ENCODE measurements around the gene PRPF4.

DNA sequence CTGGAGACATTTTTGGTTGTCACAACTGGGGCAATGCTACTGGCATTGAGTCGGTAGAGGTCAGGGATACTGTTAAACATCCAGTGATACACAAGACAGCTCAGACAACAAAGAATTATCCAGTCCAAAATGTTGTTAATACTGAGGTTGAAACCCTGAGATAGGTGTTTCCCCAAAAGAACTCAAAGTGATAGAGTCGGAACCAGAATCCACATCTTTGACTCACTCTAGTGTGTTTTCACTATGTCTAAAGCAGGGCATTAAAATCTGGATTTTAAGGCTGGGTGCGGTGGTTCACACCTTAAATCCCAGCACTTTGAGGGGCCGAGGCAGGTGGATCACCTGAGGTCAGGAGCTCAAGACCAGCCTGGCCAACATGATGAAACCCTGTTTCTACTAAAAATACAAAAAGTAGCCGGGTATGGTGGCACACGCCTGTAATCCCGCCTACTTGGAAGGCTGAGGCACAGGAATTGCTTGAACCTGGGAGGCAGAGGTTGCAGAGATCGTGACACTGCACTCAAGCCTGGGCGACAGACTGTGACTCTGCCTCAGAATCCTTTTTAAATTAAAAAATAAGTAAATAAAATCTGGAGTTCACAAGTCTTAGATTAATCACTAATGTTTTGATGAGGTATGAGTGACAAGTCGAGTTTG, 37.1 kb upstream of the PRPF4 start:
- TF ChIP-seq TAF1 (IDR thresholded peaks at IDR 0.05; ENCODE audit: low read depth), result no peak
- TF ChIP-seq, protein P1, sequence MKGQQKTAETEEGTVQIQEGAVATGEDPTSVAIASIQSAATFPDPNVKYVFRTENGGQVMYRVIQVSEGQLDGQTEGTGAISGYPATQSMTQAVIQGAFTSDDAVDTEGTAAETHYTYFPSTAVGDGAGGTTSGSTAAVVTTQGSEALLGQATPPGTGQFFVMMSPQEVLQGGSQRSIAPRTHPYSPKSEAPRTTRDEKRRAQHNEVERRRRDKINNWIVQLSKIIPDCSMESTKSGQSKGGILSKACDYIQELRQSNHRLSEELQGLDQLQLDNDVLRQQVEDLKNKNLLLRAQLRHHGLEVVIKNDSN (IDR thresholded peaks at IDR 0.05), result no peak
- TF ChIP-seq TEAD4 (IDR thresholded peaks at IDR 0.05), result no peak
- TF ChIP-seq, protein P2, sequence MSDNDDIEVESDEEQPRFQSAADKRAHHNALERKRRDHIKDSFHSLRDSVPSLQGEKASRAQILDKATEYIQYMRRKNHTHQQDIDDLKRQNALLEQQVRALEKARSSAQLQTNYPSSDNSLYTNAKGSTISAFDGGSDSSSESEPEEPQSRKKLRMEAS (IDR thresholded peaks at IDR 0.05), result no peak
- no peak for TF ChIP-seq CREB1 (IDR thresholded peaks at IDR 0.05; ENCODE audit: low read depth)
- no peak for TF ChIP-seq CEBPB (IDR thresholded peaks at IDR 0.05)
- TF ChIP-seq EP300 (IDR thresholded peaks at IDR 0.05; ENCODE audit: borderline replicate concordance), result no peak
- TF ChIP-seq, protein P3, sequence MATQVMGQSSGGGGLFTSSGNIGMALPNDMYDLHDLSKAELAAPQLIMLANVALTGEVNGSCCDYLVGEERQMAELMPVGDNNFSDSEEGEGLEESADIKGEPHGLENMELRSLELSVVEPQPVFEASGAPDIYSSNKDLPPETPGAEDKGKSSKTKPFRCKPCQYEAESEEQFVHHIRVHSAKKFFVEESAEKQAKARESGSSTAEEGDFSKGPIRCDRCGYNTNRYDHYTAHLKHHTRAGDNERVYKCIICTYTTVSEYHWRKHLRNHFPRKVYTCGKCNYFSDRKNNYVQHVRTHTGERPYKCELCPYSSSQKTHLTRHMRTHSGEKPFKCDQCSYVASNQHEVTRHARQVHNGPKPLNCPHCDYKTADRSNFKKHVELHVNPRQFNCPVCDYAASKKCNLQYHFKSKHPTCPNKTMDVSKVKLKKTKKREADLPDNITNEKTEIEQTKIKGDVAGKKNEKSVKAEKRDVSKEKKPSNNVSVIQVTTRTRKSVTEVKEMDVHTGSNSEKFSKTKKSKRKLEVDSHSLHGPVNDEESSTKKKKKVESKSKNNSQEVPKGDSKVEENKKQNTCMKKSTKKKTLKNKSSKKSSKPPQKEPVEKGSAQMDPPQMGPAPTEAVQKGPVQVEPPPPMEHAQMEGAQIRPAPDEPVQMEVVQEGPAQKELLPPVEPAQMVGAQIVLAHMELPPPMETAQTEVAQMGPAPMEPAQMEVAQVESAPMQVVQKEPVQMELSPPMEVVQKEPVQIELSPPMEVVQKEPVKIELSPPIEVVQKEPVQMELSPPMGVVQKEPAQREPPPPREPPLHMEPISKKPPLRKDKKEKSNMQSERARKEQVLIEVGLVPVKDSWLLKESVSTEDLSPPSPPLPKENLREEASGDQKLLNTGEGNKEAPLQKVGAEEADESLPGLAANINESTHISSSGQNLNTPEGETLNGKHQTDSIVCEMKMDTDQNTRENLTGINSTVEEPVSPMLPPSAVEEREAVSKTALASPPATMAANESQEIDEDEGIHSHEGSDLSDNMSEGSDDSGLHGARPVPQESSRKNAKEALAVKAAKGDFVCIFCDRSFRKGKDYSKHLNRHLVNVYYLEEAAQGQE (IDR thresholded peaks at IDR 0.05; ENCODE audit: low read depth), result no peak

Data from Ishikawa (cell line).